ENCODE results near the gene TP53RK. TPM values are rescaled to one million over a fixed set of nuclear protein-coding genes. Genes with fewer than 3 reads are reported as not detected.
A peak's percentile ranks its signal among the peaks of the same experiment; 100 is the strongest.

Gene TP53RK
- total RNA-seq, 1 donor: 21.0 TPM

- TF ChIP-seq, protein P1, sequence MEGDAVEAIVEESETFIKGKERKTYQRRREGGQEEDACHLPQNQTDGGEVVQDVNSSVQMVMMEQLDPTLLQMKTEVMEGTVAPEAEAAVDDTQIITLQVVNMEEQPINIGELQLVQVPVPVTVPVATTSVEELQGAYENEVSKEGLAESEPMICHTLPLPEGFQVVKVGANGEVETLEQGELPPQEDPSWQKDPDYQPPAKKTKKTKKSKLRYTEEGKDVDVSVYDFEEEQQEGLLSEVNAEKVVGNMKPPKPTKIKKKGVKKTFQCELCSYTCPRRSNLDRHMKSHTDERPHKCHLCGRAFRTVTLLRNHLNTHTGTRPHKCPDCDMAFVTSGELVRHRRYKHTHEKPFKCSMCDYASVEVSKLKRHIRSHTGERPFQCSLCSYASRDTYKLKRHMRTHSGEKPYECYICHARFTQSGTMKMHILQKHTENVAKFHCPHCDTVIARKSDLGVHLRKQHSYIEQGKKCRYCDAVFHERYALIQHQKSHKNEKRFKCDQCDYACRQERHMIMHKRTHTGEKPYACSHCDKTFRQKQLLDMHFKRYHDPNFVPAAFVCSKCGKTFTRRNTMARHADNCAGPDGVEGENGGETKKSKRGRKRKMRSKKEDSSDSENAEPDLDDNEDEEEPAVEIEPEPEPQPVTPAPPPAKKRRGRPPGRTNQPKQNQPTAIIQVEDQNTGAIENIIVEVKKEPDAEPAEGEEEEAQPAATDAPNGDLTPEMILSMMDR (IDR thresholded peaks at IDR 0.05; ENCODE audit: extremely low read depth, low read depth, low read length): peak; percentile 82
- Histone ChIP-seq H3K79me2 (ENCODE audit: insufficient read depth, low read length) (no peaks in the 10 kb centered on the region), H3K9me3 (ENCODE audit: low read depth, low read length) (no peaks in the 10 kb centered on the region), H3K27me3 (ENCODE audit: insufficient read depth, low read length) (no peaks in the 10 kb centered on the region), H4K20me1 (ENCODE audit: insufficient read depth, low read length) (no peaks in the 10 kb centered on the region), H3K27ac (ENCODE audit: low read depth, low read length) (no peak overlapping the region), H3K4me1 (ENCODE audit: insufficient read depth, low read length) (peaks cover 5% of the 10 kb centered on the region), H3K4me3 (ENCODE audit: insufficient read depth, low read length) (no peak overlapping the region), H3K36me3 (ENCODE audit: insufficient read depth, low read length) (no peaks in the 10 kb centered on the region), H3K4me2 (ENCODE audit: insufficient read depth, low read length) (no peak overlapping the region), H2AFZ (ENCODE audit: low read length) (no peak overlapping the region)
- DNase-seq (ENCODE audit: insufficient read length, low spot score, missing footprints): no peak
These were observed 10.6 kb upstream of the TP53RK start for GRCh38 chr20:46699651-46700359.

- TF ChIP-seq, protein P1 (IDR thresholded peaks at IDR 0.05; ENCODE audit: extremely low read depth, low read depth, low read length): no peak
- peaks cover 5% of the 10 kb centered on the region for H3K4me1 ChIP-seq (ENCODE audit: insufficient read depth, low read length)
These were observed 9.5 kb upstream of the TP53RK start for GRCh38 chr20:46698788-46699187.

DNA sequence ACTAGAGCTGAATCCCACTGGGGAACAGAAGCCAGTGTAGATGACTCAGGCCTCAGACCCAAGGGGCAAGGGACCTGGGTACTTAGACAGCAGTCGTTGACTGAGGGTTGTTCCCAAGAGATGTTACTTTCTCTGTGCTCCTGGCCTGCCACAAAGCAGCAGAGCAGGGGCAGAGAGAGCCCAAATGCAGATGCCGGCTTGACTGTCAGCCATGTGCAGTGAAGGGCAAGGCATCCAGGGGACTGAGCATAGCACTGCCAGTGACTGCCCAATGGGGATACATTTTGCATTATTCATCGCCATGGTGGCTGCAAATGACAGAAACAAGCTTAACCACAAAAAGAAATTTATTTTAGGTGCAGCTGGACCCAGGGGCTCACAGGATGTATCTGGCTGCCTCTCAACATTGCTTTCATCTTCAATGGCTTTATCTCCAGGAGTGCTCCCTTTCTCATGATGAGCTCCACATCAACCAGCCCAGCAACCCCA lies 7.6 kb upstream of the TP53RK start:
- H3K27ac ChIP-seq (ENCODE audit: low read depth, low read length): no peak overlapping the region
- DNase-seq (ENCODE audit: insufficient read length, low spot score, missing footprints): no peak
- H4K20me1 ChIP-seq (ENCODE audit: insufficient read depth, low read length): no peaks in the 10 kb centered on the region
- H3K79me2 ChIP-seq (ENCODE audit: insufficient read depth, low read length): no peaks in the 10 kb centered on the region
- H3K9me3 ChIP-seq (ENCODE audit: low read depth, low read length): no peaks in the 10 kb centered on the region
- no peak overlapping the region for H3K4me2 ChIP-seq (ENCODE audit: insufficient read depth, low read length)
- H3K36me3 ChIP-seq (ENCODE audit: insufficient read depth, low read length): no peaks in the 10 kb centered on the region
- no peaks in the 10 kb centered on the region for H3K27me3 ChIP-seq (ENCODE audit: insufficient read depth, low read length)
- no peak overlapping the region for H3K4me3 ChIP-seq (ENCODE audit: insufficient read depth, low read length)
- TF ChIP-seq, protein P1 (IDR thresholded peaks at IDR 0.05; ENCODE audit: extremely low read depth, low read depth, low read length): no peak
- H2AFZ ChIP-seq (ENCODE audit: low read length): no peak overlapping the region
- H3K4me1 ChIP-seq (ENCODE audit: insufficient read depth, low read length): peaks cover 5% of the 10 kb centered on the region

More at GRCh38 chr20:46698788-46699187, 9.5 kb upstream of the TP53RK start:
- H3K79me2 ChIP-seq (ENCODE audit: insufficient read depth, low read length): no peaks in the 10 kb centered on the region
- H3K27ac ChIP-seq (ENCODE audit: low read depth, low read length): no peak overlapping the region
- no peaks in the 10 kb centered on the region for H3K27me3 ChIP-seq (ENCODE audit: insufficient read depth, low read length)
- H4K20me1 ChIP-seq (ENCODE audit: insufficient read depth, low read length): no peaks in the 10 kb centered on the region
- no peaks in the 10 kb centered on the region for H3K9me3 ChIP-seq (ENCODE audit: low read depth, low read length)
- H3K36me3 ChIP-seq (ENCODE audit: insufficient read depth, low read length): no peaks in the 10 kb centered on the region
- H3K4me3 ChIP-seq (ENCODE audit: insufficient read depth, low read length): no peak overlapping the region
- no peak overlapping the region for H3K4me2 ChIP-seq (ENCODE audit: insufficient read depth, low read length)
- H2AFZ ChIP-seq (ENCODE audit: low read length): no peak overlapping the region
- DNase-seq (ENCODE audit: insufficient read length, low spot score, missing footprints): no peak

GRCh38 chr20:46695892-46696291 lies 6.6 kb upstream of the TP53RK start:
- peak; percentile 73 for DNase-seq (ENCODE audit: insufficient read length, low spot score, missing footprints)
- Histone ChIP-seq H3K4me2 (ENCODE audit: insufficient read depth, low read length) (peak overlapping the region; percentile 44), H3K79me2 (ENCODE audit: insufficient read depth, low read length) (no peaks in the 10 kb centered on the region), H3K36me3 (ENCODE audit: insufficient read depth, low read length) (no peaks in the 10 kb centered on the region), H3K27ac (ENCODE audit: low read depth, low read length) (peak overlapping the region; percentile 46), H4K20me1 (ENCODE audit: insufficient read depth, low read length) (no peaks in the 10 kb centered on the region), H3K4me3 (ENCODE audit: insufficient read depth, low read length) (no peak overlapping the region), H3K9me3 (ENCODE audit: low read depth, low read length) (no peaks in the 10 kb centered on the region), H2AFZ (ENCODE audit: low read length) (peak overlapping the region; percentile 25), H3K27me3 (ENCODE audit: insufficient read depth, low read length) (no peaks in the 10 kb centered on the region), H3K4me1 (ENCODE audit: insufficient read depth, low read length) (peaks cover 5% of the 10 kb centered on the region)
- TF ChIP-seq, protein P1 (IDR thresholded peaks at IDR 0.05; ENCODE audit: extremely low read depth, low read depth, low read length): no peak
